Measurements from ENCODE around the gene DGLUCY. TPM values are rescaled to one million over a fixed set of nuclear protein-coding genes. Genes with fewer than 3 reads are reported as not detected.

The DGLUCY gene
- total RNA-seq, 1 experiment from 2014 or later: 54.8 TPM

DNA sequence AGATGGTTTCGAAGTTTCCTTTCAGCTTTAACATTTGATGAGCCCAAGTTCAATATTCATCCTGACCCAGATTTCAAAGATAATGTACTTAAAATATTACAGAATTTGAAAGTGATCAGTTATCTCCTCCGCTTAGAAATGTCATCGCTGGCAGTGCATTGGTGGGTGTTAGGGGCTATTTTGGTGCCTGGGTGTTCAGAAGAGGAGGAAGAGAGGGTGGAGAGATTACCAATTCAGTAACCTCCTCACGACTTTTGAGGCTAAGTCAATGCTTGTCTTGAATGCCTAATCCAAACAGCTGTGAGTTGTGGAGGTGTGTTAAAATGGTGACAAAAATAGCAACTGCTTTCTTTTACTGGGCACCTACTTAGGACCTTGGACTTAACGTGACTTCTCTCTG, 13.8 kb upstream of the DGLUCY start:
- POLR2A ChIA-PET: interaction anchor here (0.6 kb wide), 2 partner anchors 39 to 134 kb away, joined by 3 to 5 read pairs; no protein-coding TSS in a partner anchor
- CTCF ChIA-PET: no interaction called here
- no peaks in the 10 kb centered on the region for H3K9me3 Mint-ChIP-seq (ENCODE audit: unreplicated experiment)
- intact Hi-C loops (cut with micrococcal nuclease; ENCODE audit: unreplicated experiment): no loop called here
- DNase-seq: no peak
- no TSS peak for BruUV-seq (replicated peaks)
- TF ChIP-seq, protein P1, sequence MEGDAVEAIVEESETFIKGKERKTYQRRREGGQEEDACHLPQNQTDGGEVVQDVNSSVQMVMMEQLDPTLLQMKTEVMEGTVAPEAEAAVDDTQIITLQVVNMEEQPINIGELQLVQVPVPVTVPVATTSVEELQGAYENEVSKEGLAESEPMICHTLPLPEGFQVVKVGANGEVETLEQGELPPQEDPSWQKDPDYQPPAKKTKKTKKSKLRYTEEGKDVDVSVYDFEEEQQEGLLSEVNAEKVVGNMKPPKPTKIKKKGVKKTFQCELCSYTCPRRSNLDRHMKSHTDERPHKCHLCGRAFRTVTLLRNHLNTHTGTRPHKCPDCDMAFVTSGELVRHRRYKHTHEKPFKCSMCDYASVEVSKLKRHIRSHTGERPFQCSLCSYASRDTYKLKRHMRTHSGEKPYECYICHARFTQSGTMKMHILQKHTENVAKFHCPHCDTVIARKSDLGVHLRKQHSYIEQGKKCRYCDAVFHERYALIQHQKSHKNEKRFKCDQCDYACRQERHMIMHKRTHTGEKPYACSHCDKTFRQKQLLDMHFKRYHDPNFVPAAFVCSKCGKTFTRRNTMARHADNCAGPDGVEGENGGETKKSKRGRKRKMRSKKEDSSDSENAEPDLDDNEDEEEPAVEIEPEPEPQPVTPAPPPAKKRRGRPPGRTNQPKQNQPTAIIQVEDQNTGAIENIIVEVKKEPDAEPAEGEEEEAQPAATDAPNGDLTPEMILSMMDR (IDR thresholded peaks at IDR 0.05; ENCODE audit: insufficient read depth in 1 of 2, low read depth in 1 of 2, low read length in 1 of 2, severe bottlenecking in 1 of 2, unreplicated experiment in 1 of 2): no peak
- Histone ChIP-seq H3K36me3 (ENCODE audit: control insufficient read depth, insufficient read depth, low read length) (no peaks in the 10 kb centered on the region), H3K9me3 (no peaks in the 10 kb centered on the region), H3K27me3 (replicated peaks; ENCODE audit: control insufficient read depth, insufficient read depth, low read length) (no peaks in the 10 kb centered on the region), H3K4me3 (ENCODE audit: low read depth, low read length) (no peak overlapping the region), H3K4me1 (no peaks in the 10 kb centered on the region)
- H3K4me1 Mint-ChIP-seq (ENCODE audit: low read depth, unreplicated experiment): peaks cover 5% of the 10 kb centered on the region
- H3K36me3 Mint-ChIP-seq (ENCODE audit: insufficient read depth, unreplicated experiment): no peaks in the 10 kb centered on the region
- no peak overlapping the region for H3K4me3 Mint-ChIP-seq (ENCODE audit: unreplicated experiment)
- no peaks in the 10 kb centered on the region for H3K27me3 Mint-ChIP-seq (ENCODE audit: insufficient read depth, unreplicated experiment)
- H3K27ac Mint-ChIP-seq (ENCODE audit: unreplicated experiment): no peak overlapping the region

DNA sequence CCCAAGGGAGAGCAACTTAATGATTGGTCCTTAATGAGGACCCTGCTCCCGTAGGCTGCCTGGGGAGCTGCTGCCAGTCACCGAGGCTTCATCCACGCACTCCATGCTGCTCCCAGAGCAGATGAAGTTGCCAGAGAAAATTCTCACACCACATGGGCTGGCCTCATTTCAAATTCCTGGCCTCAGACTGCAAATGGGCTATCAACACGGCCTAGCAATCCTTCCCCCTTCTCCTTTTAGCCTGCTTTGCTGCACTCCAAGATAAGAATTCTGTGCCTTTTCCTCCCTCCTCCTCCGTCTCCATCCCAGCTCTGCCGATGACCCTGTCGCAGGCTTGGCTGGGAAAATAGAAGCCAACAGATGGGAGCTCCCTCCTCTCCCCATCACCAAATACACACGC, 10.8 kb upstream of the DGLUCY start:
- CTCF ChIA-PET: no interaction called here

DNA sequence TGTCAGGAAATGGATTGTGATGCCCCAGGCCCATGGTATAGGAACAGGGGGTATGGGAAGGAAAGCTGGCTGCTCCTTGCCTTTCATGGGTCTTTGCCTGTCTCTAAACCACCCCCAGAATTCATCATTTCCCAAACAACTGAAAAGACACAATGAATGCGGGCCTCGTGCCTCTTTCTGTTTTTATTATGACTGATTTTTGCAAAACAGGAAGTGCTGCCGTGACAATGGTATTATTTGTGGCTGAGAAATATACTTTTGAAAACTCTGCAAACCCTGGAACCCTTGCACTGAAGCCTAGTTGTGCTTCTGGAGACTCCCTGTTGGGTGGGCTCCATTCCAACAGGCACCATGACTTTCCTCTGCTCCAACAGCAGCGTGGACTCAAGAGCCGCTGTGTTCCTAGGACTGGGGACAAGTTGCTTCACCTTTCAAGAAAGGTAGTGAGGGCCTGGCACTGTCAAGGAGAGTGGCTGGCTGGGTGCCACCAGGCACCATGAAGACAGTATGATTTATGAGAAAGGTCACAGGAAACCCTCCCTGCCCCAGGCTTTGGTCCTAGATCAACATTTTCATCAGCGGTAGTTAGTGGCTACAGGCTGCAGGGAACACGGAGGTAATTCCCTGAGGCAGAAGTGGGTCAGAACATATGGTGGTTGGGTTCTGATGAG, 4.8 kb upstream of the DGLUCY start:
- H3K36me3 Mint-ChIP-seq (ENCODE audit: insufficient read depth, unreplicated experiment): peaks cover 5% of the 10 kb centered on the region
- Histone ChIP-seq H3K4me3 (ENCODE audit: low read depth, low read length) (no peak overlapping the region), H3K36me3 (ENCODE audit: control insufficient read depth, insufficient read depth, low read length) (peaks cover 1% of the 10 kb centered on the region; the same call in 1 of the 2 replicates), H3K27me3 (replicated peaks; ENCODE audit: control insufficient read depth, insufficient read depth, low read length) (no peaks in the 10 kb centered on the region), H3K9me3 (no peaks in the 10 kb centered on the region), H3K4me1 (peaks cover 4% of the 10 kb centered on the region)
- BruUV-seq (replicated peaks): no TSS peak
- no peak for DNase-seq
- no peaks in the 10 kb centered on the region for H3K9me3 Mint-ChIP-seq (ENCODE audit: unreplicated experiment)
- intact Hi-C loops (cut with micrococcal nuclease; ENCODE audit: unreplicated experiment): no loop called here
- ChIA-PET CTCF (no interaction called here), POLR2A (no interaction called here)
- no peak overlapping the region for H3K27ac Mint-ChIP-seq (ENCODE audit: unreplicated experiment)
- TF ChIP-seq, protein P1 (IDR thresholded peaks at IDR 0.05; ENCODE audit: insufficient read depth in 1 of 2, low read depth in 1 of 2, low read length in 1 of 2, severe bottlenecking in 1 of 2, unreplicated experiment in 1 of 2): no peak
- H3K4me1 Mint-ChIP-seq (ENCODE audit: low read depth, unreplicated experiment): peaks cover 6% of the 10 kb centered on the region
- H3K4me3 Mint-ChIP-seq (ENCODE audit: unreplicated experiment): no peak overlapping the region
- no peaks in the 10 kb centered on the region for H3K27me3 Mint-ChIP-seq (ENCODE audit: insufficient read depth, unreplicated experiment)

More for the DNA sequence above, 10.8 kb upstream of the DGLUCY start:
- intact Hi-C loops (cut with micrococcal nuclease; ENCODE audit: unreplicated experiment): no loop called here
- no peaks in the 10 kb centered on the region for H3K27me3 ChIP-seq (replicated peaks; ENCODE audit: control insufficient read depth, insufficient read depth, low read length)
- no TSS peak for BruUV-seq (replicated peaks)
- H3K36me3 ChIP-seq (ENCODE audit: control insufficient read depth, insufficient read depth, low read length): no peaks in the 10 kb centered on the region
- H3K9me3 ChIP-seq: no peaks in the 10 kb centered on the region
- peaks cover 11% of the 10 kb centered on the region for H3K4me1 Mint-ChIP-seq (ENCODE audit: low read depth, unreplicated experiment)
- no peak overlapping the region for H3K27ac Mint-ChIP-seq (ENCODE audit: unreplicated experiment)
- POLR2A ChIA-PET: no interaction called here
- TF ChIP-seq, protein P1 (IDR thresholded peaks at IDR 0.05; ENCODE audit: insufficient read depth in 1 of 2, low read depth in 1 of 2, low read length in 1 of 2, severe bottlenecking in 1 of 2, unreplicated experiment in 1 of 2): no peak
- no peaks in the 10 kb centered on the region for H3K9me3 Mint-ChIP-seq (ENCODE audit: unreplicated experiment)
- H3K27me3 Mint-ChIP-seq (ENCODE audit: insufficient read depth, unreplicated experiment): no peaks in the 10 kb centered on the region
- no peaks in the 10 kb centered on the region for H3K36me3 Mint-ChIP-seq (ENCODE audit: insufficient read depth, unreplicated experiment)
- H3K4me3 ChIP-seq (ENCODE audit: low read depth, low read length): no peak overlapping the region
- H3K4me1 ChIP-seq: no peaks in the 10 kb centered on the region
- no peak overlapping the region for H3K4me3 Mint-ChIP-seq (ENCODE audit: unreplicated experiment)
- no peak for DNase-seq

All from Caco-2 (cell line).